GM12878 (cell line): ENCODE results near the gene PROZ. TPM values are rescaled to one million over a fixed set of nuclear protein-coding genes. Genes with fewer than 3 reads are reported as not detected.

Source experiments
- ATAC-seq: fragments of 200-7000 bp; cut with Tn5 transposase; 3 replicates; pipeline ENCODE4 v1.9.1; 2020; ENCODE audit warnings: mild to moderate bottlenecking, moderate library complexity
- BruUV-seq: library from RNA; stranded (reverse); fragments of 400-500 nt; replicated peaks from 2 replicates; lab custom pipeline; 2021; lab: Mats Ljungman, UMichigan
- CTCF ChIA-PET: fragments of 300-600 bp; sonication (Branson Sonifier 250); formaldehyde crosslinking; extraction: SDS; loops from one replicate; lab custom pipeline; 2021; ENCODE audit warnings: inconsistent platforms; lab: Yijun Ruan, JAX
- POLR2A ChIA-PET: fragments of 350-600 bp; formaldehyde crosslinking; extraction: SDS; loops from one replicate; lab custom pipeline; 2021; ENCODE audit warnings: inconsistent platforms; lab: Charles Lee
- RAD21 ChIA-PET: fragments of 300-600 bp; sonication (Branson Sonifier 250); formaldehyde crosslinking; loops from one replicate; lab custom pipeline; 2023; ENCODE audit warnings: antibody characterized with exemption; ENCODE audit not compliant: unreplicated experiment; lab: Charles Lee
- SMC1A ChIA-PET: fragments of 300-600 bp; sonication (Branson Sonifier 250); formaldehyde crosslinking; loops from one replicate; lab custom pipeline; 2023; ENCODE audit not compliant: unreplicated experiment, uncharacterized antibody; lab: Charles Lee
- DNase-seq: peaks from one replicate; pipeline ENCODE4 v3.0.0-alpha.2; 2011; ENCODE audit warnings: low read depth, low spot score
- FAIRE-seq: peaks from 3 replicates; lab custom pipeline; 2011; peaks lifted over from hg19 to GRCh38; lab: Jason Lieb, UNC
- H2AFZ ChIP-seq: 2 replicates; pipeline ENCODE4 v1.6.0; 2011; ENCODE audit warnings: low read depth, low read length, control low read depth; ENCODE audit not compliant: control insufficient read depth
- H3K27ac ChIP-seq: 2 replicates; pipeline ENCODE4 v1.5.1; 2011; ENCODE audit warnings: control low read depth; ENCODE audit not compliant: control insufficient read depth, insufficient read depth
- H3K27me3 ChIP-seq, 2 experiments: replicated peaks in 1 of 2; 2 replicates each; pipeline versions ENCODE4 v1.6.0 to v1.6.1; 2011; ENCODE audit warnings: low read length in 1 of 2; ENCODE audit not compliant: control insufficient read depth in 2 of 2, insufficient read depth in 2 of 2
- H3K36me3 ChIP-seq, 2 experiments: 2 replicates each; pipeline ENCODE4 v1.5.1; 2011; ENCODE audit warnings: low read length in 1 of 2; ENCODE audit not compliant: control insufficient read depth in 2 of 2, insufficient read depth in 2 of 2
- H3K4me1 ChIP-seq: 2 replicates; pipeline ENCODE4 v1.6.1; 2011; ENCODE audit warnings: mild to moderate bottlenecking, low read length, moderate library complexity, mixed read lengths; ENCODE audit not compliant: control insufficient read depth, insufficient read depth
- H3K4me2 ChIP-seq: 2 replicates; pipeline ENCODE4 v1.6.0; 2011; ENCODE audit warnings: control low read depth; ENCODE audit not compliant: control insufficient read depth, insufficient read depth
- H3K4me3 ChIP-seq: fragments of 200-600 bp; sonication (generic); 2 replicates; pipeline ENCODE4 v1.5.1; 2016
- H3K79me2 ChIP-seq: 2 replicates; pipeline ENCODE4 v1.6.0; 2011; ENCODE audit warnings: low read length; ENCODE audit not compliant: control insufficient read depth, insufficient read depth
- H3K9ac ChIP-seq: 2 replicates; pipeline ENCODE4 v1.8.0; 2011; ENCODE audit warnings: low read length, control low read depth, mixed read lengths; ENCODE audit not compliant: control insufficient read depth, insufficient read depth
- H3K9me3 ChIP-seq: replicated peaks from 3 replicates; pipeline ENCODE4 v1.5.1; 2011; ENCODE audit warnings: mild to moderate bottlenecking, low read length; ENCODE audit not compliant: control insufficient read depth, insufficient read depth
- H4K20me1 ChIP-seq: 2 replicates; pipeline ENCODE4 v1.6.0; 2011; ENCODE audit not compliant: control insufficient read depth, insufficient read depth
- CHD1 ChIP-seq: IDR thresholded peaks from 2 replicates; pipeline ENCODE4 v1.6.1; 2012; ENCODE audit warnings: low read depth, low read length, improper control_type of control experiment
- CHD4 ChIP-seq: fragments of 200-600 bp; sonication (generic); IDR thresholded peaks from 2 replicates; pipeline ENCODE4 v1.6.1; 2016; ENCODE audit warnings: mild to moderate bottlenecking
- E4F1 ChIP-seq: fragments of 450-650 bp; IDR thresholded peaks from 2 replicates; pipeline ENCODE4 v1.6.1; 2018; ENCODE audit warnings: borderline replicate concordance, mild to moderate bottlenecking; ENCODE audit not compliant: partially characterized antibody
- HDAC2 ChIP-seq: fragments of 200-600 bp; sonication (generic); IDR thresholded peaks from 2 replicates; pipeline ENCODE4 v1.6.1; 2017
- JUND ChIP-seq: IDR thresholded peaks from 2 replicates; pipeline ENCODE4 v1.6.1; 2012; ENCODE audit warnings: low read depth, mild to moderate bottlenecking, low read length, improper control_type of control experiment, moderate library complexity
- MYB ChIP-seq: fragments of 150-350 bp; IDR thresholded peaks from 2 replicates; pipeline ENCODE4 v1.6.1; 2014; ENCODE audit warnings: mild to moderate bottlenecking, low read depth, low read length, borderline replicate concordance
- NR2C1 ChIP-seq: fragments of 450-650 bp; IDR thresholded peaks from 2 replicates; pipeline ENCODE4 v1.6.1; 2017; ENCODE audit warnings: antibody characterized with exemption, mild to moderate bottlenecking, moderate library complexity
- PBX3 ChIP-seq: IDR thresholded peaks from 2 replicates; pipeline ENCODE4 v1.6.1; 2011; ENCODE audit warnings: mild to moderate bottlenecking, low read depth, low read length, moderate library complexity; ENCODE audit not compliant: insufficient replicate concordance
- SMAD1 ChIP-seq: fragments of 450-650 bp; IDR thresholded peaks from 2 replicates; pipeline ENCODE4 v1.6.1; 2018; ENCODE audit warnings: mild to moderate bottlenecking, low read depth; ENCODE audit not compliant: partially characterized antibody
- SMC3 ChIP-seq: IDR thresholded peaks from 2 replicates; pipeline ENCODE4 v1.6.1; 2011; ENCODE audit warnings: low read length, improper control_type of control experiment, borderline replicate concordance
- ZNF622 ChIP-seq: fragments of 450-650 bp; IDR thresholded peaks from 2 replicates; pipeline ENCODE4 v1.6.1; 2017; ENCODE audit warnings: mild to moderate bottlenecking, inconsistent platforms
- whole genome bisulfite sequencing: methylation state at CpG from one replicate; pipeline ENCODE4 v1.1.6; 2016; ENCODE audit warnings: low lambda C conversion rate; ENCODE audit not compliant: insufficient replicate concordance, insufficient coverage; ENCODE audit errors: missing lambda C conversion rate; 5-methylcytosine and 5-hydroxymethylcytosine counted together
- in situ Hi-C: fragments of 300-500 bp; cut with MboI; formaldehyde crosslinking; loops from 9 replicates; pipeline ENCODE4 v1.14.3; 2018; ENCODE audit warnings: mixed read lengths
- intact Hi-C: fragments of 100-400 bp; cut with micrococcal nuclease; formaldehyde crosslinking; loops from one replicate; pipeline ENCODE4 v1.14.2; 2022; ENCODE audit not compliant: unreplicated experiment
- polyA plus RNA-seq, 11 experiments: library from polyadenylated mRNA; depleted of rRNA in 4 of 11; unstranded in 6 of 11; stranded (reverse) in 5 of 11; fragments of >200 nt; fragmentation: Nextera tagmentation in 4 of 11; fragmentation: Illumina TruSeq in 1 of 11; extraction: Ambion mirVana in 4 of 11; extraction: Trizol in 1 of 11; gene quantifications; 1 replicate in 1 of 11; 2 replicates in 10 of 11; pipeline versions ENCODE4 v1.2.1 to v1.2.3, GENCODE V29; 2011 to 2016; ENCODE audit warnings: inconsistent platforms in 2 of 11, missing spikeins in 2 of 11, low read depth in 1 of 11
- total RNA-seq, 4 experiments: library from RNA; depleted of rRNA in 3 of 4; stranded (reverse); fragments of >200 nt in 3 of 4; fragmentation: Illumina TruSeq in 1 of 4; extraction: Trizol in 1 of 4; gene quantifications; 2 replicates each; pipeline versions ENCODE4 v1.2.1 to v1.2.3, GENCODE V29; 2013 to 2021

PROZ gene
- total and polyA plus RNA-seq, 10 of the 15 experiments (the other 5 are each of a cell fraction or from before 2014, with no cell fraction given) = 0.07 to 0.24 (median 0.21) TPM; not detected in 7

- intact Hi-C loops (no loop called here), in situ Hi-C loops (no loop called here)
- Histone ChIP-seq H3K4me3 (no peak overlapping the region), H4K20me1 (no peaks in the 10 kb centered on the region), H3K9ac (no peak overlapping the region), H2AFZ (no peak overlapping the region), H3K4me1 (no peaks in the 10 kb centered on the region), H3K27ac (no peak overlapping the region), H3K27me3 (no peaks in the 10 kb centered on the region; a peak in 1 of 4 replicates), H3K4me2 (no peak overlapping the region), H3K79me2 (no peaks in the 10 kb centered on the region), H3K9me3 (peaks cover 2% of the 10 kb centered on the region; the same call in 1 of the 3 replicates), H3K36me3 (no peaks in the 10 kb centered on the region)
- FAIRE-seq (no peak), DNase-seq (no peak), ATAC-seq (no peak)
- POLR2A ChIA-PET = no interaction called here
- BruUV-seq = no TSS peak
- SMC1A ChIA-PET = no interaction called here
- CTCF ChIA-PET = no interaction called here
- TF ChIP-seq CHD1 (no peak), PBX3 (no peak), SMC3 (no peak), CHD4 (no peak), SMAD1 (no peak), JUND (no peak), HDAC2 (no peak), ZNF622 (no peak), NR2C1 (no peak), E4F1 (no peak), MYB (no peak)
- WGBS = 38% methylated on average over 16 of the region's 16 CpGs
- RAD21 ChIA-PET = no interaction called here
Measured at GRCh38 chr13:113138792-113139551, 19.5 kb upstream of the PROZ start.
